Hippocampal formation (tissue), 2 donors: ENCODE measurements around the gene SLC2A1.
"Not testable (repeated sequence)": the region's sequence is repeated elsewhere in the genome, so short reads cannot be mapped to it uniquely, and the experiment has no call there.

Experiments
- DNase-seq, 2 donors: peaks; one replicate each; lab custom pipeline; 2025; lab: John Stamatoyannopoulos, UW

SLC2A1 gene

DNA sequence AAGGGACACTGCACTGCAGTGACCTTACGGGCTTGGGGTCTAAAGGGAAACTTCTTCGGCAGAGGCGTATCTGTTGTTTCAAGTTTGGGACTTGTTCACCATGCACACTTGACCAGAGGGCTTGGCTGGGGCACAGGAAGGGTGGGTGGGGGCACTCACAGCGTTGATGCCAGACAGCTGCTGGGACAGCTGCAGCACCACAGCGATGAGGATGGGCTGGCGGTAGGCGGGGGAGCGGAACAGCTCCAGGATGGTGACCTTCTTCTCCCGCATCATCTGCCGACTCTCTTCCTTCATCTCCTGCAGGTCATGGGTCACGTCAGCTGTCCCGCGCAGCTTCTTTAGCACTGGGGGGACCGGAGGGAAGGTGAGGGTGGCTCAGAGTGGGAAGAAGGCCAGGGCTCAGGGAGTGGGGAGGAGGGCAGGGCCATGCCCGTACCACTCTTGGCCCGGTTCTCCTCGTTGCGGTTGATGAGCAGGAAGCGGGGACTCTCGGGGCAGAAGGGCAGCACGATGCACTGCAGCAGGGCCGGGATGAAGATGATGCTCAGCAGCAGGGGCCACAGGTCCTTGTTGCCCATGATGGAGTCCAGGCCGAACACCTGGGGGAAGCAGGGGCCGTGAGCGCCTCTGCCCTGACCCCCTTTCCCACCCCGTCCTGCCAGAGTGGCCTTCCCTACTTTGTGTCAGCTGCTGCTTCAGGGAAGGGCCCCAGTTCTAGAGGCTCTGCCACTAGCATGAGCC lies 29.1 kb downstream of the SLC2A1 start:
- DNase-seq = no peak

- no peak for DNase-seq
Observed at GRCh38 chr1:42928859-42929258, 29.8 kb downstream of the SLC2A1 start.

DNA sequence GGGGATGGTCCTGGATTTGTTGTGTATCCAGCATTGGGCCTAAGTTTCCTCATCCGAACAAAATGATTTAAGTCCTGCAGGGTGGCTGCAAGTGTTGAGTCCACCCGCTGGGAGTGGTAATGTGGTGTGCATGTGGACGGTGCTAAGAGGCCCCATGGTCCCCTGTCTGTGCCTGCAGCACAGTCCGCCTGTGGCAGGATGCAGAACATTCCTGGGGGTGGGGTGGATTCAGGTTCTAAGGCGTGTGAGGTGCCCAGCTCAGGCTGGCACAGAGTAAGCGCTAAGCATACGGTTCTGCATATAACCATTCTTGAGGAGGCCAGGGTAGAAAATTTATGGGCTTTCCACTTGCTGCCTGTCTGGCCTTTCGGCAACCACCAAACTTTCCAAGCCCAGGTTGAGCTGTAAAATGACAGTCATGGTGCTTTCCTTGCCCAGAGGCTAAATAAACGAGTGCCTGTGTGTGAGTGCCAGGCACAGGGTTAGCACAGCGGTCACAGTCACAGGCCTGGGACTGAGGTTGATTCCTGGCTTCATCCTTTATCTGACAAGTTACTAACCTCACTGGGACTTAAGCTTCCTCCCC lies 30.7 kb downstream of the SLC2A1 start:
- no peak for DNase-seq

DNA sequence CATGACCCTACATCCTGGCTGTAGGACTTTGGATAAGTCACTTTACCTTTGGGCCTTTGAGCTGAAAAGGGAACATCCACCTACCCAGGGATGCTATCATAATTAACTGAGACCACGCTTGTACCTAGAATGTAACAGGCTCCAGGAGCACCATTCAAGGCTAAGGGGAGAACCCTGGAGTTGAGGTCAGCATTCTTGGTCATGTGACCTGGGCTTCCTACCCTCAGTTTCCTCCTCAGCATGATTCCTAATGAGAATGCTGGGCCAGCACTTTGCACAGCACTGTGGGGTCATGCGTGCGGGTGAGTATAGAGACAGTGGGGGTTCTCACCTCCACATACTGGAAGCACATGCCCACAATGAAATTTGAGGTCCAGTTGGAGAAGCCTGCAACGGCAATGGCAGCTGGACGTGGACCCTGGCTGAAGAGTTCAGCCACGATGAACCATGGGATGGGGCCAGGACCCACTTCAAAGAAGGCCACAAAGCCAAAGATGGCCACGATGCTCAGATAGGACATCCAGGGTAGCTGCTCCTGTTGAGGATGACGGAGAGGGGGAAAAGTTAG lies 31.3 kb downstream of the SLC2A1 start:
- DNase-seq = no peak

- no peak for DNase-seq
Observed at GRCh38 chr1:42926879-42927242, 31.8 kb downstream of the SLC2A1 start.

- no peak for DNase-seq
Observed at GRCh38 chr1:42926235-42926878, 32.3 kb downstream of the SLC2A1 start.

GRCh38 chr1:42924851-42925760 lies 33.6 kb downstream of the SLC2A1 start:
- peak in 1 of 2 donors; percentile 60 for DNase-seq

DNA sequence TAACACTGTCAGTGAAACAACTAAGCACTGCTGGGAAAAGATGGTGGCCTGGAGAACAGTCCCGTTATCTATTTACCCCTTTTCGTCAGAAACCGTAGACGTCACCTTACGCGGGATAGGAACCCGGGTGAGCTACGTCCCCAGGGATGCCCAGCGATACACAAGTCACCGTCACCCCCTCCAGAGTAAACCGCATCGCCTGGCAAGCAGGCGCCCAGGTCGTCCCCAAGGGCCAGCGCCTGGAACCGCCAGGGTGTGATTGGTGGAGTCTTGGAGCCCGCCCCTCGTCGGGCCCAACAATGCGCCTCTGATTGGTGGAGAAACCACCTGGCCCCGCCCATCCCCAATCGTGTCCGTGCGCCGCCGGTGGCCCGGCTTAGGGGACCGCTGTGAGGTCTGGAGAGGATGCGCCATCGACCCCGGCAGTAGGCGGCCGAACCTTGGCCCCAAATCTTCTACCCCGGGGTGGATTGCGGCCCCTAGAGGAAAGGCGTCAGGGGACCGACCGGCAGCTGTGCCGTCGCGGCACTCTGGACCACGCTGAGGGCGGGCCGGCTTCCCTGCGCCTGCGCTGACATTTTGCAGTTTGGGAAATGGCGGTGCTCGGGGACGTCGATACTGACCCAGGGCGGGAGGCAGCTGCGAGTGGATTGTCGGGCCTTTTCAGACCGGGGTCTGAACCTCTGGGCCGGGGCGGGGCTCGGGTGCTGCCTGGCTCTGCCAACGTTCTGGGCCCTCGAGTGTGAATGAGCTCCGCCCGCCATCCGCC lies 34.4 kb downstream of the SLC2A1 start:
- DNase-seq = peak; percentile 95 to 97

GRCh38 chr1:42923367-42924081 lies 35.1 kb downstream of the SLC2A1 start:
- DNase-seq = peak in 1 of 2 donors; percentile 63

DNA sequence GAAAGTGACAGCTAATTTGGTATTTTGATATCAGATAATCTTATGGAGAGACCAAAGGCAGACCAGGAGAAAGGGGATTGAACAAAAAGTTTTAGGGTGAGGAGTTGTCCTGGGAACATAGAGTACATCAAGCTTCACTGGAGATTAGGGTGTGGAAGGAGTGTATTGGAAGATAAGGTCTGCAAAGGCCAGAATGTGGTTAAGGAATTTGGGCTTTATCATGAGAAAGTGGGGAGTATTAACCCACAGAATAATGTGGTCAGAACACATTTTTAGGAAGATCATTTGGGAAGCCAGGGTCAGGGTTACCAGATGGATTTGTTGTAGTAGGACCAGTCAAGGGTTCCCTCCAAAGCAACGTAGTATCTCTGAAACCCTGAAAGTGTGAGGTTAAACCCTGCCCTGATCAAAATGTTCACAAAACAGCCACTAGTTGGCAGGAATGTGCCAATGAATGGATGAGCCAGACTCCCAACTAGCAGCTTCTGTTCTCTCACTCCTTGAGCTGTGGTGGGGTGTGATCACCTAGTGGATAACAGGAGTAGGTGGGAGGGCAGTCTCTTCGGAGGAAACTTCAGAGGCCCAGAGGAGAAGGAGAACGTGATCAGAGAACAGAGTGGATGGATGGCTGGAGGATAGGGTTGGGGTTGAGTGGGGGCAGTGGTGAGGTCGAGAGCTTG lies 35.8 kb downstream of the SLC2A1 start:
- peak; percentile 44 to 74 for DNase-seq

GRCh38 chr1:42921769-42922168 lies 36.9 kb downstream of the SLC2A1 start:
- DNase-seq = peak in 1 of 2 donors; percentile 14

DNA sequence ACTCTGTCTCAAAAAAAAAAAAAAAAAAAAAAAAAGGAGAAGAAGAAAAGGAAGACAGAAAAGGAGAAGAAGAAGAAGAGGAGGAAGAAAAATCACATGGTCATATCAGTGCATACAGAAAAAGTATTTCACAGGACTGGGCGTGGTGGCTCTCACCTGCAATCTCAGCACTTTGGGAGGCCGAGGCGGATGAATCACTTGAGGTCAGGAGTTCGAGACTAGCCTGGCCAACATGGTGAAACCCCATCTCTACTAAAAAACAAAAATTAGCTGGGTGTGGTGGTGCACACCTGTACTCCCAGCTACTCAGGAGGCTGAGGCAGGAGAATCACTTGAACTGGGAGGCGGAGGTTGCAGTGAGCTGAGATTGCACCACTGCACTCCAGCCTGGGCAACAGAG lies 39.0 kb downstream of the SLC2A1 start:
- DNase-seq = not testable (repeated sequence)

DNA sequence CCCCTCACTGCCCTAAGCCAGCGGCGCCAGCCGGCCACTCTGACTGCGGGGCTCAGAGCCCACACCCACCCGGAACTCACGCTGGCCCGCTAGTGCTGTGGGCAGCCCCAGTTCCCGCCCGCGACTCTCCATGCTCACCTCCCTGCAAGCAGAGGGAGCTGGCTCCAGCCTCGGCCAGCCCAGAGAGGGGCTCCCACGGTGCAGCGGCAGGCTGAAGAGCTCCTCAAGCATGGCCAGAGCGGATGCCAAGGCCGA lies 41.5 kb downstream of the SLC2A1 start:
- no peak for DNase-seq

GRCh38 chr1:42915456-42915855 lies 43.2 kb downstream of the SLC2A1 start:
- no peak for DNase-seq

- no peak for DNase-seq
Observed at GRCh38 chr1:42914092-42914627, 44.5 kb downstream of the SLC2A1 start.

GRCh38 chr1:42913426-42914091 lies 45.1 kb downstream of the SLC2A1 start:
- DNase-seq = peak; percentile 19 to 49

DNA sequence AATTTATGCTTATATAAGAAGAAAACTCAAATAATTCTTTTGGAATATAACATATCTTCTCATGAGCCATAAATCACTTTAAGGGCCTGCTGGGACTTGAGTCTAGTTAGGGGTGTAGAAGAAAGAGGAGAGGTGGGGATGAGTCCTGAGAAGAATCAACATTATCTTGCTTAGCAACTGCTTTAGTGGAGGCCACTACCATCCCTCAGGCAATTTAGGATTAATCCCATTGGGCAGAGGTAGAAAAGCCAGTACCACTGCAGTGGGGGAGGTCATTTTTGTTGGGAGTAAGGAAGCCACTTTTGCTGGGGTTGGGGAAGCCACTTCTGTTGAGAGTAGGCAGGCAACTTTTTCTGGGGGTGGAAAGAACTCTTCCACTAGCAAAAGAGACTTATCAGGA lies 47.7 kb downstream of the SLC2A1 start:
- no peak for DNase-seq

- no peak for DNase-seq
Observed at GRCh38 chr1:42908046-42908445, 50.6 kb downstream of the SLC2A1 start.

GRCh38 chr1:42904434-42904833 lies 54.2 kb downstream of the SLC2A1 start:
- DNase-seq = no peak
